ENCODE measurements around the gene HBM.
"Not testable (repeated sequence)": the region's sequence is repeated elsewhere in the genome, so short reads cannot be mapped to it uniquely, and the experiment has no call there.

Gene HBM

GRCh38 chr16:149024-149660 is 16.6 kb upstream of the HBM start:
- DNase-seq, result no peak

GRCh38 chr16:152141-153128 is 13.3 kb upstream of the HBM start, which contains the start of gene HBZ:
HBZ (plus strand) TSS chr16:152644; CDS start chr16:152910, 266 bp downstream.
- no peak for DNase-seq

GRCh38 chr16:153129-153521 is 12.7 kb upstream of the HBM start:
- DNase-seq, result not testable (repeated sequence)

GRCh38 chr16:153550-154216 is 12.1 kb upstream of the HBM start:
- not testable (repeated sequence) for DNase-seq

GRCh38 chr16:154217-155030 is 11.4 kb upstream of the HBM start:
- no peak for DNase-seq

GRCh38 chr16:155031-155398 is 10.8 kb upstream of the HBM start:
- DNase-seq, result no peak

GRCh38 chr16:159136-159849 is 6.5 kb upstream of the HBM start:
- DNase-seq, result no peak

- DNase-seq, result not testable (repeated sequence)
Measured at GRCh38 chr16:160242-160641, 5.5 kb upstream of the HBM start.

- DNase-seq, result no peak
Measured at GRCh38 chr16:160691-161190, 5.0 kb upstream of the HBM start.

- no peak for DNase-seq
Measured at GRCh38 chr16:162271-162991, 3.3 kb upstream of the HBM start.

GRCh38 chr16:163139-163538 is 2.6 kb upstream of the HBM start:
- not testable (repeated sequence) for DNase-seq

- DNase-seq, result not testable (repeated sequence)
Measured at GRCh38 chr16:163696-164095, 2.1 kb upstream of the HBM start.

GRCh38 chr16:164134-164823 is 1.5 kb upstream of the HBM start:
- DNase-seq, result not testable (repeated sequence)

GRCh38 chr16:164827-165538 is 795 bp upstream of the HBM start:
- no peak for DNase-seq

- DNase-seq, result no peak
Measured at GRCh38 chr16:166375-167121, 770 bp downstream of the HBM start.

- no peak for DNase-seq
Measured at GRCh38 chr16:167122-167690, 1.4 kb downstream of the HBM start.

GRCh38 chr16:168424-168823 is 2.6 kb downstream of the HBM start:
- DNase-seq, result no peak

- no peak for DNase-seq
Measured at GRCh38 chr16:169014-169413, 3.2 kb downstream of the HBM start.

- DNase-seq, result not testable (repeated sequence)
Measured at GRCh38 chr16:170088-170507, 4.3 kb downstream of the HBM start.
